GM19397 (cell line): Measurements from ENCODE around the gene REST.
"Not testable (repeated sequence)": the region's sequence is repeated elsewhere in the genome, so short reads cannot be mapped to it uniquely, and the experiment has no call there.

Experiments
- ATAC-seq: cut with Tn5 transposase; IDR thresholded peaks from one replicate; pipeline ENCODE4 v1.9.1; 2021; ENCODE audit warnings: mild to moderate bottlenecking, moderate library complexity; ENCODE audit not compliant: unreplicated experiment

Gene REST

GRCh38 chr4:56907489-56908205, at the start of gene REST:
TSS of gene REST (plus strand) at chr4:56907900. CDS start at chr4:56910639, 2,739 bp downstream.
- peak; percentile 53 for ATAC-seq

- peak; percentile 67 for ATAC-seq
These were observed 47.9 kb upstream of the REST start for GRCh38 chr4:56859841-56860240.

GRCh38 chr4:56860781-56861180, 46.9 kb upstream of the REST start:
- ATAC-seq, result no peak

GRCh38 chr4:56861360-56861759, 46.3 kb upstream of the REST start:
- no peak for ATAC-seq

- no peak for ATAC-seq
These were observed 44.1 kb upstream of the REST start for GRCh38 chr4:56863441-56864139.

GRCh38 chr4:56870946-56871345, 36.8 kb upstream of the REST start:
- no peak for ATAC-seq

- no peak for ATAC-seq
These were observed 36.3 kb upstream of the REST start for GRCh38 chr4:56871371-56871866.

GRCh38 chr4:56874166-56874565, 33.5 kb upstream of the REST start:
- ATAC-seq, result no peak

GRCh38 chr4:56874923-56875322, 32.8 kb upstream of the REST start:
- no peak for ATAC-seq

- ATAC-seq, result no peak
These were observed 31.4 kb upstream of the REST start for GRCh38 chr4:56876264-56876663.

- ATAC-seq, result no peak
These were observed 27.7 kb upstream of the REST start for GRCh38 chr4:56879996-56880395.

GRCh38 chr4:56880572-56880971, 27.1 kb upstream of the REST start:
- no peak for ATAC-seq

GRCh38 chr4:56884511-56884910, 23.2 kb upstream of the REST start:
- not testable (repeated sequence) for ATAC-seq

GRCh38 chr4:56892691-56893090, 15.0 kb upstream of the REST start:
- no peak for ATAC-seq

GRCh38 chr4:56897842-56898241, 9.9 kb upstream of the REST start:
- ATAC-seq, result not testable (repeated sequence)

GRCh38 chr4:56900186-56900585, 7.5 kb upstream of the REST start:
- ATAC-seq, result not testable (repeated sequence)

- no peak for ATAC-seq
These were observed 5.0 kb upstream of the REST start for GRCh38 chr4:56902703-56903102.

GRCh38 chr4:56905796-56906195, 1.9 kb upstream of the REST start:
- no peak for ATAC-seq

- ATAC-seq, result no peak
These were observed 959 bp upstream of the REST start for GRCh38 chr4:56906489-56907393.

- ATAC-seq, result peak; percentile 62
These were observed 746 bp downstream of the REST start for GRCh38 chr4:56908206-56909085.
